ENCODE results near the gene GRM4. TPM values are rescaled to one million over a fixed set of nuclear protein-coding genes. Genes with fewer than 3 reads are reported as not detected.

Gene GRM4
- total RNA-seq, 1 donor from 2014 or later, result 0.29 TPM

GRCh38 chr6:34128045-34128444 lies 17.8 kb downstream of the GRM4 start:
- H3K4me3 ChIP-seq, result no peak overlapping the region
- no peak for DNase-seq
- H3K36me3 ChIP-seq, result no peaks in the 10 kb centered on the region
- no peak for TF ChIP-seq CTCF (IDR thresholded peaks at IDR 0.05)
- H3K4me1 ChIP-seq, result no peaks in the 10 kb centered on the region
- H3K27me3 ChIP-seq, result peaks cover 18% of the 10 kb centered on the region
- no peak overlapping the region for H3K27ac ChIP-seq
- intact Hi-C loops (cut with DNase I), result no loop called here
- no peak for ATAC-seq
- no peaks in the 10 kb centered on the region for H3K9me3 ChIP-seq

GRCh38 chr6:34126419-34126818 lies 19.5 kb downstream of the GRM4 start:
- no peak for ATAC-seq

GRCh38 chr6:34125939-34126338 lies 19.9 kb downstream of the GRM4 start:
- intact Hi-C loops (cut with DNase I), result no loop called here
- Histone ChIP-seq H3K27ac (no peak overlapping the region), H3K36me3 (no peaks in the 10 kb centered on the region), H3K4me3 (no peak overlapping the region), H3K9me3 (no peaks in the 10 kb centered on the region), H3K4me1 (no peaks in the 10 kb centered on the region), H3K27me3 (peaks cover 11% of the 10 kb centered on the region)
- no peak for TF ChIP-seq CTCF (IDR thresholded peaks at IDR 0.05)
- ATAC-seq (no peak), DNase-seq (no peak)

More at GRCh38 chr6:34126419-34126818, 19.5 kb downstream of the GRM4 start:
- intact Hi-C loops (cut with DNase I), result no loop called here
- Histone ChIP-seq H3K36me3 (no peaks in the 10 kb centered on the region), H3K4me1 (no peaks in the 10 kb centered on the region), H3K4me3 (no peak overlapping the region), H3K27ac (no peak overlapping the region), H3K9me3 (no peaks in the 10 kb centered on the region), H3K27me3 (peaks cover 11% of the 10 kb centered on the region)
- no peak for DNase-seq
- TF ChIP-seq CTCF (IDR thresholded peaks at IDR 0.05), result no peak

GRCh38 chr6:34120953-34121675 lies 24.8 kb downstream of the GRM4 start:
- Histone ChIP-seq H3K9me3 (no peaks in the 10 kb centered on the region), H3K27ac (no peak overlapping the region), H3K4me1 (no peaks in the 10 kb centered on the region), H3K36me3 (no peaks in the 10 kb centered on the region), H3K4me3 (no peak overlapping the region), H3K27me3 (peaks cover 11% of the 10 kb centered on the region)
- intact Hi-C loops (cut with DNase I), result no loop called here
- ATAC-seq, result no peak
- TF ChIP-seq CTCF (IDR thresholded peaks at IDR 0.05), result no peak
- no peak for DNase-seq

GRCh38 chr6:34115915-34116314 lies 30.0 kb downstream of the GRM4 start:
- Histone ChIP-seq H3K27ac (no peak overlapping the region), H3K36me3 (no peaks in the 10 kb centered on the region), H3K4me3 (no peak overlapping the region), H3K27me3 (peaks cover 15% of the 10 kb centered on the region), H3K9me3 (no peaks in the 10 kb centered on the region), H3K4me1 (no peaks in the 10 kb centered on the region)
- intact Hi-C loops (cut with DNase I), result no loop called here
- TF ChIP-seq CTCF (IDR thresholded peaks at IDR 0.05), result no peak
- no peak for DNase-seq
- ATAC-seq, result no peak

- no peak for TF ChIP-seq CTCF (IDR thresholded peaks at IDR 0.05)
- no peak overlapping the region for H3K4me3 ChIP-seq
- H3K36me3 ChIP-seq, result no peaks in the 10 kb centered on the region
- ATAC-seq (no peak), DNase-seq (no peak)
- intact Hi-C loops (cut with DNase I), result no loop called here
- no peak overlapping the region for H3K27ac ChIP-seq
- no peaks in the 10 kb centered on the region for H3K4me1 ChIP-seq
- H3K9me3 ChIP-seq, result no peaks in the 10 kb centered on the region
- H3K27me3 ChIP-seq, result peaks cover 15% of the 10 kb centered on the region
Measured at GRCh38 chr6:34115403-34115795, 30.5 kb downstream of the GRM4 start.

All from upper lobe of right lung (tissue), 1 donor.